Peyer's patch (tissue), 4 donors: Measurements from ENCODE around the gene KCNE2.
"Not testable (repeated sequence)": the region's sequence is repeated elsewhere in the genome, so short reads cannot be mapped to it uniquely, and the experiment has no call there.

Source experiments
- POLR2A ChIP-seq, 2 donors: fragments of 450-650 bp; IDR thresholded peaks; one replicate each; pipeline ENCODE4 v1.5.1; 2017; ENCODE audit warnings: antibody characterized with exemption in 2 of 2, mild to moderate bottlenecking in 2 of 2, moderate library complexity in 2 of 2
- TF ChIP-seq, protein P1 (sequence below), 6 experiments: fragments of 450-650 bp in 4 of 6; fragments of 200-600 bp in 2 of 6; sonication (generic) in 1 of 6; IDR thresholded peaks; one replicate each; pipeline ENCODE4 v1.5.1; 2017 to 2019; ENCODE audit warnings: antibody characterized with exemption in 6 of 6, mild to moderate bottlenecking in 3 of 6, moderate library complexity in 1 of 6

DNA sequence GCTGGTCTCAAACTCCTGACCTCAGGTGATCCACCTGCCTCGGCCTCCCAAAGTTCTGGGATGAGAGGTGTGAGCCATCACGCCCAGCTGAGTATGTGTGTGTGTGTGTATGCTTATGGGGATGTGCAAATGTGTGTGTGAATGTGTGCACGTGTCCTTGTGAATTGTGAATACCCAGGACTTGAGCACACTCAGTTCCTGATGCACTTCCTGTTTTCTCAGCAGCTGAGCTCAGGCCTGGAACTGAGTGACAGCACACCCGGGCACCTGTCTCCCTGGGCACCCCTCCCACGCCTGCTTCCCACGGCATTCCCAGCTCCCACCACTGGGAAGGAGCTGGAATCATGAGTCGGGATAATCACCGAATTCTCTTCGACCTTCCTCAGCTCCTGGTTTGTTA is 43.5 kb downstream of the KCNE2 start:
- TF ChIP-seq, protein P1, sequence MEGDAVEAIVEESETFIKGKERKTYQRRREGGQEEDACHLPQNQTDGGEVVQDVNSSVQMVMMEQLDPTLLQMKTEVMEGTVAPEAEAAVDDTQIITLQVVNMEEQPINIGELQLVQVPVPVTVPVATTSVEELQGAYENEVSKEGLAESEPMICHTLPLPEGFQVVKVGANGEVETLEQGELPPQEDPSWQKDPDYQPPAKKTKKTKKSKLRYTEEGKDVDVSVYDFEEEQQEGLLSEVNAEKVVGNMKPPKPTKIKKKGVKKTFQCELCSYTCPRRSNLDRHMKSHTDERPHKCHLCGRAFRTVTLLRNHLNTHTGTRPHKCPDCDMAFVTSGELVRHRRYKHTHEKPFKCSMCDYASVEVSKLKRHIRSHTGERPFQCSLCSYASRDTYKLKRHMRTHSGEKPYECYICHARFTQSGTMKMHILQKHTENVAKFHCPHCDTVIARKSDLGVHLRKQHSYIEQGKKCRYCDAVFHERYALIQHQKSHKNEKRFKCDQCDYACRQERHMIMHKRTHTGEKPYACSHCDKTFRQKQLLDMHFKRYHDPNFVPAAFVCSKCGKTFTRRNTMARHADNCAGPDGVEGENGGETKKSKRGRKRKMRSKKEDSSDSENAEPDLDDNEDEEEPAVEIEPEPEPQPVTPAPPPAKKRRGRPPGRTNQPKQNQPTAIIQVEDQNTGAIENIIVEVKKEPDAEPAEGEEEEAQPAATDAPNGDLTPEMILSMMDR (IDR thresholded peaks at IDR 0.05), result not testable (repeated sequence)
- TF ChIP-seq POLR2A (IDR thresholded peaks at IDR 0.05), result not testable (repeated sequence)
